HG03103 (cell line): Measurements from ENCODE around the gene ITPR2.
"Not testable (repeated sequence)": the region's sequence is repeated elsewhere in the genome, so short reads cannot be mapped to it uniquely, and the experiment has no call there.

ENCODE experiments used
- ATAC-seq: cut with Tn5 transposase; IDR thresholded peaks from one replicate; pipeline ENCODE4 v1.9.1; 2021; ENCODE audit warnings: low read depth; ENCODE audit not compliant: unreplicated experiment

Gene ITPR2

GRCh38 chr12:26608273-26608672 is 224.7 kb downstream of the ITPR2 start:
- ATAC-seq, result no peak

GRCh38 chr12:26606911-26607310 is 226.1 kb downstream of the ITPR2 start:
- no peak for ATAC-seq

DNA sequence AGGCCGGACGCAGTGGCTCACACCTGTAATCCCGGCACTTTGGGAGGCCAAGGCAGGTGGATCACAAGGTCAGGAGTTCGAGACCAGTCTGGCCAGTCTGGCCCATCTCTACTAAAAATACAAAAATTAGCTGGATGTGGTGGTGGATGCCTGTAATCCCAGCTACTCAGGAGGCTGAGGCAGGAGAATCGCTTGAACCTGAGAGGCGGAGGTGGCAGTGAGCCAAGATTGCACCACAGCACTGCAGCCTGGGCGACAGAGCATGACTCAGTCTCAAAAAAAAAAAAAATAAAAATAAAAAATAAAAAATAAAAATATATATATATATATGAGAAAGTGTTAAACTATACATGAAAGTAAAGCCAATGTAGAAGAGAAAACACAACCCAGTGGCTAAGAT is 228.2 kb downstream of the ITPR2 start:
- not testable (repeated sequence) for ATAC-seq

GRCh38 chr12:26599096-26599695 is 233.8 kb downstream of the ITPR2 start:
- ATAC-seq, result no peak

GRCh38 chr12:26595806-26596205 is 237.2 kb downstream of the ITPR2 start:
- ATAC-seq, result no peak

DNA sequence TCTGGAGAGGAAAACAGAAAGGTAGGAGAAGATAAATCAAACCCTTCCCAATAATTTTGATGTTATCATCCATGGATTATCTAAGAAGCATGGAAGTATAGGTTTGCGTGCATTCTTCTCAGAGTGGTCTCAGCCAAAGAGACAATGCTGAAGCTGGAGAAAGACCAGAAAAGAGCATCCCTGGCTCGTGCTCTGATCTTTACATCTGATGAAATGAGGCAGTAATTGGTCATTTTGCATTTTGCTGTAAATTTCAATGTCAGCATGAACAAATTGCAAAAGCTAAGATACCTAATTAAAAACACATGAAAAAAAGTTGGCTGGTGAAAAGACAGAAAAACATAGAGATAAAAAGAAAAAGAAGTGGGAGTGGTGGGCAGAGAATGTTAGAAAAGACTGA is 252.4 kb downstream of the ITPR2 start:
- ATAC-seq, result no peak

DNA sequence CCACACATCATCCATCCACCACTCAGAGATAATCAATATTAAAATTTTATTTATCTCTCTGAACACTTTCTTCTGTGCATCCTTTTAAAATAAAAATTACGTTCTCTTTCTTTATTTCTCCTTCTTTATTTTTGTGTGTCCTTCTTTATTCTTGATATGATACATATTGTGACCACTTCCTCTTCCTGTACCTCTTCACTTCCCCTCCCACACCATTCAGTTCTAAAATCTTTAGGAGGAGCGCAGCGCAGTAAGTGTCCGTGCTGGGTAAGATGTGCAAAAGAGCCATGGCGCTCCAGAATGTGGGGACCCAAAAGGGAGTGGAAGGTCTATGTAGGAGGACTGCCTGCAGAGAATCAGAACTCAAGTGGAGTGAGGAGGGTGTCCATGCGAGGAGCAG is 256.7 kb downstream of the ITPR2 start:
- no peak for ATAC-seq

- no peak for ATAC-seq
Observed at GRCh38 chr12:26573225-26573909, 259.6 kb downstream of the ITPR2 start.

- no peak for ATAC-seq
Observed at GRCh38 chr12:26572137-26572536, 260.9 kb downstream of the ITPR2 start.

DNA sequence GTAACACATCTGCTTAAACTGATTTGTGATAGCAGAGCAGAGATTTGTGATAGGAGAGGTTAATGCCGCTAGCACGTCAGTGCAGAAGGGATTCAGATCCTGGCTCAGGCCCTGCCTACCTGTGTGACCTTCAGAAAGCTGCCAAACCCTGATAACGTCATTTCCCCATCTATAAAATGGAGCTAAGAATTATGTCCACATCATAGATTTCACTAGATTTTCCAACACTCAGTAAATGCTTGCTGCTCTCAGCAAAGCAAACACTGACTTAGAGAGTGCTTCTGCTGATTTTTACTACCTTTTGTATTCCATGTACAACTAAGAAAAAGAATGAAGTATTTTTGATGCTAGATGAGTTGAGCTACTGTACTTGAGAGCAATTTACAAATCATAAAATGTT is 261.4 kb downstream of the ITPR2 start:
- ATAC-seq, result no peak

- ATAC-seq, result no peak
Observed at GRCh38 chr12:26567126-26567525, 265.9 kb downstream of the ITPR2 start.

DNA sequence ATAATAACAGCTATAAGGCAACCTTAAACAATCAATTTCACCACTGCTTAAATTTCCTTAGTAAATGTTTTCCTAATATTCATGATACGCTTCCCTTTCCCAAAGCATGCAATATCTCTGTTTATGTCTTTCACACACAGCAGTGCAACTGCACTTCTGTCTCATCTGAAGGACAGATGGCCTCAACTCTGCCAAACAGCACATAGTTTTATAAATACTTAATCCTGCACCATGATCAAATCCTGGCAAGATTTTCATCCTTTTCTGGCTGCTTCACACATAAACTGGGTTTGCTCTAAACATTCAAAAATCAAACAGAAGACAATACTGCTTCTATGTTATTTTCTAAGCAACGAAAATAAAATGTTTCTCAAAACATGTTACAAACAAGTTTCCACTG is 266.3 kb downstream of the ITPR2 start:
- no peak for ATAC-seq

DNA sequence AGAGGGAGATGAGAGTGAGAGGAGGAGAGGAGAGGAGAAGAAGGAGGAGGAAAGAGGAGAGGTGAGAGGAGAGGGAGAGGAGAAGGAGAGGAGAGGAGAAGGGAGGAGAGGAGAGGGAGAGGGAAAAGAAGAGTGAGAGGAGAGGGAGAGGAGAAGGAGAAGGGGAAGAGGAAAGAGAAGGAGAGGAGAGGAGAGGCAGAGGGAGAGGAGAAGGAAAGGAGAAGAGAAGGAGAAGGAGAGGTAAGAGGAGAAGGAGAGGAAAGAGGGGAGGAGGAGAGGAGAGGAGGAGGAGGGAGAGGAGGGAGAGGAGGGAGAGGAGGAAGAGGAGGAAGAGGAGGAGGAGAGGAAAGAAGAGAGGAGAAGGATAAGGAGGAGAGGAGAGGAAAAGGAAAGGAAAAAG is 266.8 kb downstream of the ITPR2 start:
- ATAC-seq, result no peak

- no peak for ATAC-seq
Observed at GRCh38 chr12:26564391-26564790, 268.6 kb downstream of the ITPR2 start.

DNA sequence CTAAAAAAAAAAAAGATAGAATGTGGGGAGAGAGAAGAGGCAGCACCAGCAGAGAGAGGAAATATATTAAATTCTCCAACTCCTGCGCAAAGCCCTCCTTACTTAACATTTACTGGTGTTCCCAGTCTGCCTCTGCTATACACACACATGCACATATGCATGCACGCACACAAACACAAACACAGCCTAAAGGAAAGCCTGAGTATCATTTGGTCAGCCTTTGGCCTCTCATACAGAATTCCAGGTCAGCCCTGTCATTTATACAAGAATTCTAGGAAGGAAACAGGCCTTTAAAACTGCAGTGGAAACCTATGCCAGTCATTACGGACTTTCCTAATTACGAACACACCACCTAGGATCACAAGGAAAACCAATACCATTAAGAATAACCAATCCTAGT is 269.4 kb downstream of the ITPR2 start:
- ATAC-seq, result no peak

DNA sequence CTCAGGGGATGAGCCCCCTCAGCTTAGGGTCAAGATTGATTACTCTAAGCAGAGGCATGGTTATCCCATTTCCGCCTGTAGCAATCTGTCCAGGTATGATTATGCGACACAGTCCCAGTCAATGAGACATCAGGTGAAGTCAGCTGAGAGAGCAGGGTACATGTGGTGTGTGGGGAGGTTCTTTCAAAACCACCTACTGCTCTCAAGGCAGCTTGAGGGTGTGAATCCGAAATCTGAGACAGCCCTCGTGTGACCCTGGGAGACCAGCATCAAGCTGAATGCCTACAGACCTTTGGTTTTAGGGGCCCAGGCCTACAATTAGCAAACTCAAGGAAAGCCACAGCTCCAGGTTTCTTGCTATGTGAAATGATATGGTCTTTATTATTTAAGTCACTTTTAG is 275.7 kb downstream of the ITPR2 start:
- ATAC-seq, result no peak

DNA sequence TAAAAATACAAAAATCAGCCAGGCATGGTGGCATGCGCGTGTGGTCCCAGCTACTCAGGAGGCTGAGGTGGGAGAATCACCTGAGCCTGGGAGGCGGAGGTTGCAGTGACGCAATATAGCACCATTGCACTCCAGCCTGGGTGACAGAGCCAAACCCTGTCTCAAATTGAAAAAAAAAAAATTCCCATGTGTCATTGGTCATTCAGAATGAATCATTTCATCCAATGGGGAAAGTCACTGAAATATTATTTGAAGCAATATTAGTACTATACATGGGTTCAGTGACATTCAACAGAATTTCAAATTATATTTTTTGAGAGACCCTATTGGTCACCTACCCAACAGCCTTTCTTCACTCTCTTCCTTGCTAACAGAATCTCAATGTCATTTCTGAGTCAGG is 276.1 kb downstream of the ITPR2 start:
- ATAC-seq, result no peak

GRCh38 chr12:26555139-26555538 is 277.9 kb downstream of the ITPR2 start:
- ATAC-seq, result no peak

GRCh38 chr12:26554332-26554731 is 278.7 kb downstream of the ITPR2 start:
- ATAC-seq, result no peak

DNA sequence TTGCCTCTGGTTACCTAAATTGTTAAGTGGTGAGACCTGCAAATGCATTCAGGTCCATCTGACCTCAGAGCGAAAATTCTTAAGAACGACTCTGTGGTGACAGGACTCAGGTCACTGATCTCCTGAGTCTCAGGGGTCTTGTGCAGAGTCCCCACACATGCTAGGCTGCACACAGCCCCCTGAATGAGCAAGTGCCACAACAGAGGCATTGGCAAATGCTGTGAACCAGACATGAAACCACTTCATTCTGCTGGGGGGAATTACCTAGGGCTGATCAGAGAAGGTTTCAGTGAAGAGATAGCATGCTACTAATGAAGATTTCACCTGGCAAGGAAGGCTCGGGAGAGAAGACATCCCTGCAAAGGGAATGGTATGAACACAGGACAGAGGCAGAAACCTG is 281.6 kb downstream of the ITPR2 start:
- ATAC-seq, result no peak

DNA sequence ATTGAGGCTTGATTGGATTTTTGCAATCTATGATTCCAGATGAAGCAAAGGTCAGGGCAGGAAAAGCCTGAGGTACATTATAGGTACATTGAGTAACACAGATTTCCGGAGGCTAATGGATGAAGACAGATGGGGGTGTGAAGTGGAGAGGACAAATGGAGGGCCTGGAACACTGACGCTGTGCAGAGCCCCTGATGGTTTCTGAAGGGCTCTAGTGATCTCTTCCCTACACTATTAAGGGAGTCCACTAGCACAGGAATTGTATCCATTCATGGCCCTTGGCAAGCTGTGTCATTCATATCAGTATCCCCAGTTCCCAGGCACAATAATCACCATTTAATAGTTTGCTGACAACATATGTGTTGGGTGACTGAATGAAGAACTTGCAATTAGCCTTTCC is 284.8 kb downstream of the ITPR2 start:
- ATAC-seq, result no peak

GRCh38 chr12:26546535-26547314 is 286.3 kb downstream of the ITPR2 start:
- no peak for ATAC-seq
